Gastrocnemius medialis (tissue), 4 donors: ENCODE data around the gene ANTXR2.

Experiments
- POLR2A ChIP-seq, 2 donors: fragments of 450-650 bp; IDR thresholded peaks; one replicate each; pipeline ENCODE4 v1.6.1; 2017; ENCODE audit warnings: antibody characterized with exemption in 2 of 2, mild to moderate bottlenecking in 2 of 2, moderate library complexity in 2 of 2
- TF ChIP-seq, protein P1 (sequence below), 5 experiments: fragments of 450-650 bp in 3 of 5; fragments of 200-600 bp in 2 of 5; sonication (generic) in 2 of 5; IDR thresholded peaks in 4 of 5; conservative IDR thresholded peaks in 1 of 5; 1 replicate in 4 of 5; 2 replicates in 1 of 5; pipeline ENCODE4 v1.5.1; 2016 to 2019; ENCODE audit warnings: antibody characterized with exemption in 5 of 5, mild to moderate bottlenecking in 3 of 5, moderate library complexity in 3 of 5

DNA sequence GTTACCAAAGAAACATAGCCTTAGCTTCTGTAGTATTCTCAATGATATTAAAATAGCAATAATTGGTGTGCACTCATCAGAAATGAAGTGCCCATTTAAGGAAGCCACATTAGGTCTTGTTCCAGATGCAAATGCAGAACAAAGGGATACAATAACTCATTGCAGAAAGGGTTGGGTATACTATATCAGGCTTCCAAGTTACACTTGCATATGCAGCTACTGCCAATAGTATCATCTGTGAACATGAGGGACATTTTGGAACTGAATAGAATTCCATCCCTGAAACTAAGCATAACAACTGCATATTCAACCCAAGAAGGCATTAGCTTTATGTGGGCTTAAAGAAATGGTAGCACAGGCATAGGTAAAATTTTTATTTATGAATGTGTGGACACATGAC, 167.8 kb downstream of the ANTXR2 start:
- TF ChIP-seq, protein P1, sequence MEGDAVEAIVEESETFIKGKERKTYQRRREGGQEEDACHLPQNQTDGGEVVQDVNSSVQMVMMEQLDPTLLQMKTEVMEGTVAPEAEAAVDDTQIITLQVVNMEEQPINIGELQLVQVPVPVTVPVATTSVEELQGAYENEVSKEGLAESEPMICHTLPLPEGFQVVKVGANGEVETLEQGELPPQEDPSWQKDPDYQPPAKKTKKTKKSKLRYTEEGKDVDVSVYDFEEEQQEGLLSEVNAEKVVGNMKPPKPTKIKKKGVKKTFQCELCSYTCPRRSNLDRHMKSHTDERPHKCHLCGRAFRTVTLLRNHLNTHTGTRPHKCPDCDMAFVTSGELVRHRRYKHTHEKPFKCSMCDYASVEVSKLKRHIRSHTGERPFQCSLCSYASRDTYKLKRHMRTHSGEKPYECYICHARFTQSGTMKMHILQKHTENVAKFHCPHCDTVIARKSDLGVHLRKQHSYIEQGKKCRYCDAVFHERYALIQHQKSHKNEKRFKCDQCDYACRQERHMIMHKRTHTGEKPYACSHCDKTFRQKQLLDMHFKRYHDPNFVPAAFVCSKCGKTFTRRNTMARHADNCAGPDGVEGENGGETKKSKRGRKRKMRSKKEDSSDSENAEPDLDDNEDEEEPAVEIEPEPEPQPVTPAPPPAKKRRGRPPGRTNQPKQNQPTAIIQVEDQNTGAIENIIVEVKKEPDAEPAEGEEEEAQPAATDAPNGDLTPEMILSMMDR (IDR thresholded peaks at IDR 0.05 in 4 of 5, conservative IDR thresholded peaks at IDR 0.05 in 1 of 5) = no peak
- TF ChIP-seq POLR2A (IDR thresholded peaks at IDR 0.05) = no peak
